GM18870 (cell line): ENCODE results near the gene RNF115.
"Not testable (repeated sequence)": the region's sequence is repeated elsewhere in the genome, so short reads cannot be mapped to it uniquely, and the experiment has no call there.

Experiments used
- ATAC-seq: cut with Tn5 transposase; IDR thresholded peaks from one replicate; pipeline ENCODE4 v1.9.1; 2021; ENCODE audit warnings: moderate library complexity; ENCODE audit not compliant: unreplicated experiment

RNF115 gene

DNA sequence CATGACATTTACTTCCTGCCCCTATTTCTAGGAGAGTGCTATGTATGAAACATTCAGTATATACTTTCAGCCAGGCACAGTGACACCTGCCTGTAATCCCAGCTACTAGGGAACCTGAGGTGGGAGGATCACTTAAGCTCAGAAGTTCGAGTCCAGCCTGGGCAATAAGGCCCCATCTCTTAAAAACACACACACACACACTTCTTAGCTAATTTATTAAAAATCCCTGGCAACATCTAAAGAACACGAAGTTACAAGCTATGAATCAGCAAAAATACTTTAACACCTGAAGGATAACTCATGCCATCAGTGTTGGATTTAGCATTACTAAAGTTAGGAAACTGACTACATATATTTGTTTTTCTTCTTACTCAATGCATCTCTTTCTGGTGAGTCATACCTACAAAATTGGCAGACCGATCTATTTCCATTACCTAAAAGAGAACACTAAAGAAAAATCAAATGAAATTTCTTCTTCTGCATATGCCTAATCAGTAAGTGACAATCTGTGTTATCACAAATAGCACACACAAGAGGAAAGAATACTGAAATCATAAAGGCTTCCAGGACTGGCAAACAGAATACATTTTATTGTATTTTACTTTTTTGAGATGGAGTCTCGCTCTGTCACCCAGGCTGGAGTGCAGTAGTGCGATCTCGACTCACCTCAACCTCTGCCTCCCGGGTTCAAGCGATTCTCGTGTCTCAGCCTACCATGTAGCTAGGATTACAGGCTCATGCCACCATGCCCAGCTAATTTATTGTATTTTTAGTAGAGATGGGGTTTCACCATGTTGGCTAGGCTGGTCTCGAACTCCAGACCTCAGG is 41.4 kb downstream of the RNF115 start:
- no peak for ATAC-seq

DNA sequence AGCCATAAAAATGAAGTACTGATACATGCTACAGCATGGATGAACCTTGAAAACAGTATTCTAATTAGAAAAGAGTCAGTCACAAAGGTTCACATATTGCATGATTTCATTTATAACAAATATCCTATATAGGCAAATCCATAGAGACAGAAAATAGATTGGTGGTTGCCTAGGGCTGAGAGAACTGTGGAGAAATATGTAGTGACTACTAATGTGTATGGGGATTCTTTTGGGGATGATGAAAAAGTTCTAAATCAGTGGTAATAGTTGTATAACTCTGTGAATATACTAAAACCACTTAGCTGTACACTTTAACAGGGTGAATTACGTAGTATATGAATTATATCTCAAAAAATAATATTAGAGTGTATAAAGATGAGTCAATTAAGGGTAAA is 45.8 kb downstream of the RNF115 start:
- no peak for ATAC-seq

DNA sequence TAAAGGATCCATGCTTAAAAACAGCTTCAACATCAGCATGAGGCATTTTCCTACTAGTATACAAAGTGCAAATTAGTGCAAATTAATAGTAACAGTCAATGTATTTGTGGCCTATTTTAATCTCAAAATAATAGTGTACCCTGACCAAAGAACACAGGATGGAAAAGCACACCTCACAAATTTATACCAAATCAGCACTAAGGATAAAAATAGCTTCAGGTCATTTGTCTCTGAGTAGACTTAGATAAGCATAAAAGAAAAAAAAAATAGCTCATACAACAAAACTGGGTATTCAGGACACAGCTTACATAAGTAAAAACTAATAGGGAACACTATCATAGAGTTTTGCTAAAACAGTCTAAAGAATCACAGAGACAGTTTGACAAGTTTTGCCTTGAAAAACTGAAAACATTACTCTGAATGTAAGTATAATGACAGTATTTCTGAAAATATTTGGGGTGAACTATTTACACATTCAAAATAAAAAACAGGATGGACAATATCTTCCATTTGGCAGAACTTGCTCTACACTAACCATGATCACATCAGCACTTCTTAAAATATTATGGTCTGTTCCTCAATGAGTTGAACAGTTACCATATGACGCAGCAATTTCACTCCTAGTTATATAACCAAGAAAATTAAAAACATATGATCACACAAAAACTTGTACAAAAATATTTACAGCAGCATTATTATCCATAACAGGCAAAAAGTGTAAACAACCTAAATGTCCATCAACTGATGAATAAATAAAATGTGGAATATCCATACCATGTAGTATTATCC is 46.3 kb downstream of the RNF115 start:
- ATAC-seq = no peak

DNA sequence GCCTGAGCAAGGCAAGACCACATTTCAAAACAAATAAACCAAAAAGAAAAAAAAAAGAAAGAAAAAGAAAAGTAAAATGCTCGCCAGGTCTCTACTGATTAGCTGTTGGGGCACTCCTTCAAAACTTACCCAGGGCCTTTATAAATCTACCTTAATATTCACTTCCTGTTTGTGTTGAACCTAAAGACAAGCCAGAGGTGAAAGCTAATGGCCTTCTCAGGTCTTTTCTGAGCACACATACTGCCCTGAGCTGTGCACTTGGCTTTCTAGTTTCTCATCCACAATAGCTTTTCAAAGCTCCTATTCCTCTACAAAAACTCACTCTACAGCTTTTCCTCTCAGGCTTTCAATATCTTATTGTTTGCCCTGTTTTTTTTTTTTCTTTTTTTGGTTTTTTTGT is 50.5 kb downstream of the RNF115 start:
- ATAC-seq = no peak

DNA sequence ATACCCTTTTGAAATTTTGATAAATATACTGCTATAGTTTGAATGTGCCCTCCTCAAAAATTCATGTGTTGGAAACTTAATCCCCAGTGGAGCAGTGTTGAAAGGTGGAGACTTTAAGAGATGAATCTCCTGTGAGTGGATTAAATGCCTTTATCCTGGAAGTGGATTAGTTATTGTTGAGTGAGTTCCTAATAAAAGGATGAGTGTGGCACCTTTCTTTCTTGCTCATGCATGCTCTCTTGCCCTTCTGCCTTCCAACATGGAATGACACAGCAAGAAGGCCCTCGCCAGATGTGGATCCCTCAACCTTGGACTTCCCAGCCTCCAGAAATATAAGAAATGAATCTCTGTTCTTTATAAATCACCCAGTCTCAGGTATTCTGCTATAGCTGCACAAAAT is 52.8 kb downstream of the RNF115 start:
- ATAC-seq = no peak

DNA sequence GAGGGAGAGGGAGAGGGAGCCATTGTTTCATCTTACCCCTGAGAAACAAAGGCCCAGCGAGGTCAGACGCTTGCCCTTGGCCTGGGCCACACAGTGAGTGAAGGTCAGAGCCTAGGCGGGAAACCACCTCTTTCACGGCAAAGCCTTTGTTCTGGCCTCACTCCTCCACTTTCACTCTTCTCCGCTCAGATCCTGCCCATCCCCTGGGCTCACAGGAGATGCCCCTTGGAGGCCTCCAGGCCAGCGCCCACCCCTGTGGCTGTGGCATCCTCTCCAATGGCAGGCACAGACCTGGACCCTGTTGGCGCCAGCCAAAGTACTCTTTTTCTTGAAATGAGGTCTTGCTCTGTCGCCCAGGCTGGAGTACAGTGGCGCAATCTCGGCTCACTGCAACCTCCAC is 55.9 kb downstream of the RNF115 start:
- ATAC-seq = not testable (repeated sequence)

DNA sequence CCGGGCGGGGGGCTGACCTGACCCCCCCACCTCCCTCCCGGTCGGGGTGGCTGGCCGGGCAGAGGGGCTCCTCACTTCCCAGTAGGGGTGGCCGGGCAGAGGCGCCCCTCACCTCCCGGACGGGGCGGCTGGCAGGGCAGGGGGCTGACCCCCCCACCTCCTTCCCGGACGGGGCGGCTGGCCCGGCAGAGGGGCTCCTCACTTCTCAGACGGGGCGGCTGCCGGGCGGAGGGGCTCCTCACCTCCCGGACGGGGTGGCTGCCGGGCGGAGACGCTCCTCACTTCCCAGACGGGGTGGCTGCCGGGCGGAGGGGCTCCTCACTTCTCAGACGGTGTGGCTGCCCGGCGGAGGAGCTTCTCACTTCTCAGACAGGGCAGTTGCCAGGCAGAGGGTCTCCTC is 57.0 kb downstream of the RNF115 start:
- not testable (repeated sequence) for ATAC-seq

DNA sequence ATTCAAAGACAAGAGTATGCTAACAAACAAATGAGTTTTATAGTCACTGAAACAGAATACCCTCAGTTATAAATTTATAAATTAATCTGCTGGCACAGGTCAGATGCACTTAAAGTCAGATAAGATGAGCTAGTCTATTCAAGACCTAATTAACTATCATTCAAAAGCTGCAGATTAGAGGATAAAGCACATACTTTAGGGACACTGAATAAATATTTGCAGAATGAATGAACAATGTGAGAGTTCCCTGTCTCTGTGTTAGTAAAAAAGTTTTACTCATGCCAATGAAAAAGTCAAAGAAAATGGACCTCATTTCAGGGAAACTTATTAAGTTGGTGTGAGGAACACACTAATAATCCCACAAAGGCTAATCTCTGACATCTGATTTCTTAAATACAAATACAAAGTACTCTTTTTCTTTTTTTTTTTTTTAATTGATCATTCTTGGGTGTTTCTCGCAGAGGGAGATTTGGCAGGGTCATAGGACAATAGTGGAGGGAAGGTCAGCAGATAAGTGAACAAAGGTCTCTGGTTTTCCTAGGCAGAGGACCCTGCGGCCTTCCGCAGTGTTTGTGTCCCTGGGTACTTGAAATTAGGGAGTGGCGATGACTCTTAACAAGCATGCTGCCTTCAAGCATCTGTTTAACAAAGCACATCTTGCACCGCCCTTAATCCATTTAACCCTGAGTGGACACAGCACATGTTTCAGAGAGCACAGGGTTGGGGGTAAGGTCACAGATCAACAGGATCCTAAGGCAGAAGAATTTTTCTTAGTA is 58.1 kb downstream of the RNF115 start:
- not testable (repeated sequence) for ATAC-seq

DNA sequence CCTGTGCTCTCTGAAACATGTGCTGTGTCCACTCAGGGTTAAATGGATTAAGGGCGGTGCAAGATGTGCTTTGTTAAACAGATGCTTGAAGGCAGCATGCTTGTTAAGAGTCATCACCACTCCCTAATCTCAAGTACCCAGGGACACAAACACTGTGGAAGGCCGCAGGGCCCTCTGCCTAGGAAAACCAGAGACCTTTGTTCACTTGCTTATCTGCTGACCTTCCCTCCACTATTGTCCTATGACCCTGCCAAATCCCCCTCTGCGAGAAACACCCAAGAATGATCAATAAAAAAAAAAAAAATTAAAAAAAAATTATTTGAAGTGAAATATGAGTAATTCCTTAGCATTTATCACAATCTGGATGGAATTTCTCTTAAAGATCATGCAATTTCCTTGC is 58.8 kb downstream of the RNF115 start:
- not testable (repeated sequence) for ATAC-seq

DNA sequence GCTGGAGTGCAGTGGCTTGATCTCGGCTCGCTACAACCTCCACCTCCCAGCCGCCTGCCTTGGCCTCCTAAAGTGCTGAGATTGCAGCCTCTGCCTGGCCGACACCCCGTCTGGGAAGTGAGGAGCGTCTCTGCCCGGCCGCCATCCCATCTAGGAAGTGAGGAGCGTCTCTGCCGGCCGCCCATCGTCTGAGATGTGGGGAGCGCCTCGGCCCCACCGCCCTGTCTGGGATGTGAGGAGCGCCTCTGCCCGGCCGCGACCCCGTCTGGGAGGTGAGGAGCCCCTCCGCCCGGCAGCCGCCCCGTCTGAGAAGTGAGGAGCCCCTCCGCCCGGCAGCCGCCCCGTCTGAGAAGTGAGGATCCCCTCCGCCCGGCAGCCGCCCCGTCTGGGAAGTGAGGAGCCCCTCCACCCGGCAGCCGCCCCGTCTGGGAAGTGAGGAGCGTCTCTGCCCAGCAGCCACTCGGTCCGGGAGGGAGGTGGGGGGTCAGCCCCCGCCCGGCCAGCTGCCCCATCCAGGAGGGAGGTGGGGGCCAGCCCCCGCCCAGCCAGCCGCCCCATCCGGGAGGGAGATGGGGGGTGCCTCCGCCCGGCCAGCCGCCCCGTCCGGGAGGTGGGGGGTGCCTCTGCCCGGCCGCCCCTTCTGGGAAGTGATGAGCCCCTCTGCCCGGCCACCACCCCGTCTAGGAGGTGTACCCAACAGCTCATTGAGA is 59.5 kb downstream of the RNF115 start:
- ATAC-seq = not testable (repeated sequence)

DNA sequence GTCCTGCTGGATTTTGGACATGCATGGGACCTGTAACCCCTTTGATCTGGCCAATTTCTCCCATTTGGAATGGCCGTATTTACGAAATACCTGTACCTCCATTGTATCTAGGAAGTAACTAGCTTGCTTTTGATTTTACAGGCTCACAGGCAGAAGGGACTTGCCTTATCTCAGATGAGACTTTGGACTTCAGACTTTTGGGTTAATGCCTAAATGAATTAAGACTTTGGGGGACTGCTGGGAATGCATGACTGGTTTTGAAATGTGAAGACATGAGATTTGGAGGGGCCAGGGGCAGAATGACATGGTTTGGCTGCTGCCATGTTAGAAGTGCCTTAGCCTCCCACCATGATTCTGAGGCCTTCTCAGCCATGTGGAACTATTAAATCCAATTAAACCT is 61.9 kb downstream of the RNF115 start:
- not testable (repeated sequence) for ATAC-seq

DNA sequence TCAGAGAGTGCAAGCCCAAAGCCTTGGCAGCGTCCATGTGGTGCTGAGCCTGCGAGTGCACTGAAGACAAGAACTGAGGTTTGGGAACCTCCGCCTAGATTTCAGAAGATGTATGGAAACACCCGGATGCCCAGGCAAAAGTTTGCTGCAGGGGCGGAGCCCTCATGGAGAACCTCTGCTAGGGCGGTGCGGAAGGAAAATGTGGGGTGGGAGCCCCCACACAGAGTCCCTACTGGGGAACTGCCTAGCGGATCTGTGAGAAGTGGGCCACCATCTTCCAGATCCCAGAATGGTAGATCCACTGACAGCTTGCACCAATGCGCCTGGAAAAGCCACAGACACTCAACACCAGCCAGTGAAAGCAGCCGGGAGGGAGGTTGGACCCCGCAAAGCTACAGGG is 62.4 kb downstream of the RNF115 start:
- not testable (repeated sequence) for ATAC-seq

DNA sequence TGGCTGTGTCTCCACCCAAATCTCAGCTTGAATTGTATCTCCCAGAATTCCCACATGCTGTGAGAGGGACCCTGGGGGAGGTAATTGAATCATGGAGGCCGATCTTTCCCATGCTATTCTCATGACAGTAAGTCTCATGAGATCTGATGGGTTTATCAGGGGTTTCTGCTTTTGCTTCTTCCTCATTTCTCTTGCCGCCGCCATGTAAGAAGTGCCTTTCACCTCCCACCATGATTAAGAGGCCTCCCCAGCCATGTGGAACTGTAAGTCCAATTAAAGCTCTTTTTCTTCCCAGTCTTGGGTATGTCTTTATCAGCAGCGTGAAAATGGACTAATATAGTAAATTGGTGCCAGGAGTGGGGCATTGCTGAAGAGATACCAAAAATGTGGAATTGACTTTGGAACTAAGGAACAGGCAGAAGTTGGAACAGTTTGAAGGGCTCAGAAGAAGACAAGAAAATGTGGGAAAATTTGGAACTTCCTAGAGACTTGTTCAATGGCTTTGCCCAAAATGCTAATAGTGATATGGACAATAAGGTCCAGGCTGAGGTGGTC is 63.4 kb downstream of the RNF115 start:
- not testable (repeated sequence) for ATAC-seq

DNA sequence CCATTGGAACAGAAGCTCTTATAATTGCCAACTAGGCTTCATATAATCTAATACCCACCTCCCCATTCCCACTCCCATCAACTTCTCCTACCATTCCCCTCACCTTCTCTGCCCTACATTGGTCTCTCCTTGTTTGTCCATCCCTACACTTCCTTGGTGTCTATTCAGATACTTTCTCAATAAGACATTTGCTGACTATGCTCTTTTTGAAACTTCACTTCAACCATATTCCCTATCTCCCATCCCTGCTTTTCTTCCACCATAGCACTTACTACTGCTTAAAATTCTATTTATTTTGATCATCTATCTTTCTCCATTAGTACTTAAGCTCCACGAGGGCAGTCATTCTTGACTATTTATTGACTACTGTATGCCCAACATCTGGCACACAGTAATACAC is 64.2 kb downstream of the RNF115 start:
- no peak for ATAC-seq

DNA sequence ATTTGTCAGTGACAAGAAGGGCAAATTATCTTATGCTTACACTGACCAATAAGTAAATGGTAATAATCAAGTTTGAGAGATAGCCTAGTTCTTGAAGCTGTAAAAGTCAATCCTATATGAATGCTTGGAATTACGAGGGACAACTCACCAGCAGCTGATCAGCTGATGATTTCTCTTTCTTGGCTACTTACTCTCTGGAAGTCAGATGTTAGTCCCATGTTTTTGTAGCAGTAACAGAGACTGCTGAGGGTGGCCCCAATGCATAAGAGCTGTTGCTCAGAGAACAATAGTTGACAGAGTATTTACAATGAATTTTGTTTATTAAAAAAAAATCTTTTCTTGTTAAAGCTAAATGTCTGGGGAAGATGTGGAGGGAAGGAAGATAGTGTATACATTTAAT is 65.3 kb downstream of the RNF115 start:
- no peak for ATAC-seq

DNA sequence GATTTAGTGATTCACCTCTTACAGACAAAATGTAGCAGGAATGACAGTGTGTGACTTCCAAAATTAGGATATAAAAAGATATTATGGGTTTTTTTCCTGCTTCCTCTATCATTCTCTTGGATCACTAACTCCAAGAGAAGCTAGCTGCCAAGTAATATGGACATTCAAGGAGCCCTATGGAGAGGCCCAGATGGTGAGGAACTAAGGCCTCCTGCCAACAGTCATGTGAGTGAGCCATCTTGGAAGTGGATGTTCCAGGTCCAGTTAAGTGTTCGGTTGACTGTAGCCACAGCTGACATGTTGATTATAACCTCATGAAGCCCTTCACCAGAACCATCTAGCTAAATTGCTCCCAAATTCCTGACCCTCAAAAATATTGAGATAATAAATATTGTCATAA is 65.8 kb downstream of the RNF115 start:
- ATAC-seq = no peak

DNA sequence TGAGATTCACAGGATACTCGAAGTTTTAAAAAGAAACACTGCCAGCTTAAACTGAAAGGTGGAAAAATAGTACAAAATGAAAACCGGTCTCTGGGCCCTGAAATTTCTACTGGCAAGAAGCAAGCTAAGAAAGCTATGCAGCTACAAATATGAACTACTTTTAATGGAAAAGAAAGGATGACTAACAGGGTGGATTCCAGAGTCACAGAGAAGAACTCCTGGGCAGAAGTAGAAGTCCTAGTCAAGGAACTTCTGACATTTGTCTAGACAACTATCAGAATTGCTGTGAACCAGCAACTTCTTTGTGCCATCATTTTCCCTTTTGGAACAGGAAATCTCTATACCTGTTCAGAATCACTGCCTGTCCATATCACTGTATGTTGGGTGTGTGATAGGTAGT is 66.5 kb downstream of the RNF115 start:
- ATAC-seq = no peak

DNA sequence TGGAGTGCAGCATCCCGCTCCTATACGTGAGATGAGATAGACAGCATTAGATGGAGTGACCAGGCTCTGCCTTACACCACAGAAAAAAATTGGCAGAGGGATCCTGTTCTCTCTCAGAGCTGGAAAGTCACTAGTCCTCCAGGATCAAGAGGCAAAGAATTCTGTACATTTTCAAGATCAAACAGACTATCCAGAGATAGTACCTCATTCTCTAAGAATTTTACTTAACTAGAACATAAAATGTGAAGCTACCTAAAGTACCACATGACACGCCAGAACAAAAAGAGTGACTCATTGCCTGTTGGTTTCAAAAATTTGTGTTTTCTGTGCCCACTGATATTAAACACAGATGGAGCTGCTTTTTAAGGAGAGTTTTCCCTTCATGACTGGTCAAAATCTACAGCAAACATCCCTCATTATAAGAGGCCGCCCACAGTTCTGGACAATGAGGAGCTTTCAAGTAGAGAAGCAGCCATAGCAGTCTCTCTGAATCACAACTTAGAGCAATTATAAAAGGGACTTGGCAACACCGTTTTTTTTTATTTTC is 72.3 kb downstream of the RNF115 start:
- no peak for ATAC-seq

DNA sequence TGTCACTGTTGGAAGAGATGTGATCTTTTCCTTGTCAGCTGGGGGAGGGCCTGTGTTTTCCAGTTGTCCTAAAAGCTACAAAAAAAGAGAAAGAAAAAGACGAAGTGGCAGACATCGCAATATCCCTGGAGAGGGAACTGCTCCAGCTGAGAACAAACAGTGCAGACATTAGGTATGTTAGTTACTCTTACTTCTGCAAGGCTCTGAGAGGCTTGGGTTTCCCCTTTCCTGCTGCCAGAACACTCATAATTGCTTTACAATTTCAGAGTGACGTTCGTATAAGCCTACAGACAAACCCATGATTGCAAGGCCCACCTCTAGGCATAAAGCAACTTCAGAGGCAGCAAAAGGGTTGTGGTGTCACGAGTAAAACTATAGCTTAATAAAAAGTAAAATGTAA is 73.5 kb downstream of the RNF115 start:
- no peak for ATAC-seq
